B cell (primary cell): ENCODE results near the gene RFC2.

Experiments
- CTCF ChIP-seq: fragments of 200-600 bp; IDR thresholded peaks from one replicate; pipeline ENCODE4 v1.8.0; 2022; ENCODE audit warnings: antibody characterized with exemption, mild to moderate bottlenecking
- EZH2 ChIP-seq: IDR thresholded peaks from 2 replicates; pipeline ENCODE4 v1.6.1; 2012; ENCODE audit warnings: borderline replicate concordance, low read depth, mild to moderate bottlenecking, moderate library complexity, low read length; ENCODE audit not compliant: insufficient read depth, poor library complexity, severe bottlenecking

GRCh38 chr7:74290553-74290950 lies 36.4 kb upstream of the RFC2 start:
- no peak for TF ChIP-seq CTCF
- TF ChIP-seq EZH2 = no peak
